Sigmoid colon (tissue), 4 donors: ENCODE data around the gene MYO1C.

Source experiments
- EP300 ChIP-seq, 4 donors: sonication (generic); formaldehyde crosslinking; IDR thresholded peaks; one replicate each; pipeline ENCODE4 v1.6.1; 2017; ENCODE audit warnings: antibody characterized with exemption in 4 of 4
- POLR2A ChIP-seq, 2 donors: fragments of 450-650 bp; IDR thresholded peaks; one replicate each; pipeline ENCODE4 v1.6.1; 2016; ENCODE audit warnings: antibody characterized with exemption in 2 of 2, mild to moderate bottlenecking in 2 of 2, moderate library complexity in 2 of 2
- POLR2AphosphoS5 ChIP-seq, 4 donors: sonication (generic); formaldehyde crosslinking; IDR thresholded peaks; one replicate each; pipeline ENCODE4 v1.6.1; 2017; ENCODE audit warnings: antibody characterized with exemption in 4 of 4
- TF ChIP-seq, protein P1 (sequence below), 4 experiments: fragments of 450-650 bp in 3 of 4; fragments of 200-600 bp in 1 of 4; IDR thresholded peaks; one replicate each; pipeline ENCODE4 v1.5.1; 2016 to 2019; ENCODE audit warnings: antibody characterized with exemption in 4 of 4, mild to moderate bottlenecking in 3 of 4, moderate library complexity in 2 of 4

DNA sequence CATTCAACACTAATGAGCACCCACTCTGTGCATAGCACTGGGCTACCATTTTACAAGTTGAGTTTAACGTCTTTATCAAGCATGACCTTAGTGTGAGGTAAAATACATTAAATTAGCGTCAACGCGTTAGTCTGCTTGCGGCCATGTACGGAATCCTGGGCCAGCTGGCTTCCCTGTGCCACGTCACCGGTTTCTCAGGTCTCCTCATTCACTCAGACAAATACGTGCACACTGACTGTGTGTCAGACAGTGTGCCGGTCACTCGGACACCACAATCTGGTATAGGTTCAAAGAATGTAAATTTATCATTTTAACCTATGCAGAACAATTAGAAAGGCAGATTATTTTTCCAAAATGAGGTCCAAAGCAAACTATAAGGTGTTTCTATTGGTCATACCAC lies 71.0 kb downstream of the MYO1C start:
- TF ChIP-seq, protein P1, sequence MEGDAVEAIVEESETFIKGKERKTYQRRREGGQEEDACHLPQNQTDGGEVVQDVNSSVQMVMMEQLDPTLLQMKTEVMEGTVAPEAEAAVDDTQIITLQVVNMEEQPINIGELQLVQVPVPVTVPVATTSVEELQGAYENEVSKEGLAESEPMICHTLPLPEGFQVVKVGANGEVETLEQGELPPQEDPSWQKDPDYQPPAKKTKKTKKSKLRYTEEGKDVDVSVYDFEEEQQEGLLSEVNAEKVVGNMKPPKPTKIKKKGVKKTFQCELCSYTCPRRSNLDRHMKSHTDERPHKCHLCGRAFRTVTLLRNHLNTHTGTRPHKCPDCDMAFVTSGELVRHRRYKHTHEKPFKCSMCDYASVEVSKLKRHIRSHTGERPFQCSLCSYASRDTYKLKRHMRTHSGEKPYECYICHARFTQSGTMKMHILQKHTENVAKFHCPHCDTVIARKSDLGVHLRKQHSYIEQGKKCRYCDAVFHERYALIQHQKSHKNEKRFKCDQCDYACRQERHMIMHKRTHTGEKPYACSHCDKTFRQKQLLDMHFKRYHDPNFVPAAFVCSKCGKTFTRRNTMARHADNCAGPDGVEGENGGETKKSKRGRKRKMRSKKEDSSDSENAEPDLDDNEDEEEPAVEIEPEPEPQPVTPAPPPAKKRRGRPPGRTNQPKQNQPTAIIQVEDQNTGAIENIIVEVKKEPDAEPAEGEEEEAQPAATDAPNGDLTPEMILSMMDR (IDR thresholded peaks at IDR 0.05): no peak
- TF ChIP-seq POLR2A (IDR thresholded peaks at IDR 0.05) (no peak), POLR2AphosphoS5 (IDR thresholded peaks at IDR 0.05) (no peak), EP300 (IDR thresholded peaks at IDR 0.05) (no peak)
